GM15510 (cell line): ENCODE measurements around the gene ARRDC2.

Experiments
- POLR2A ChIP-seq: IDR thresholded peaks from 3 replicates; pipeline ENCODE4 v1.6.1; 2011; ENCODE audit warnings: borderline replicate concordance; ENCODE audit not compliant: insufficient read length; ENCODE audit errors: extremely low read depth

Gene ARRDC2

GRCh38 chr19:17977488-17977887 lies 30.5 kb upstream of the ARRDC2 start:
- TF ChIP-seq POLR2A = no peak

GRCh38 chr19:17981611-17982010 lies 26.4 kb upstream of the ARRDC2 start:
- no peak for TF ChIP-seq POLR2A

- no peak for TF ChIP-seq POLR2A
These were observed 25.5 kb upstream of the ARRDC2 start for GRCh38 chr19:17982430-17982829.

GRCh38 chr19:17985037-17985818 lies 22.7 kb upstream of the ARRDC2 start:
- no peak for TF ChIP-seq POLR2A

- TF ChIP-seq POLR2A = no peak
These were observed 19.8 kb upstream of the ARRDC2 start for GRCh38 chr19:17988161-17988560.

- no peak for TF ChIP-seq POLR2A
These were observed 18.4 kb upstream of the ARRDC2 start for GRCh38 chr19:17989425-17990094.

- no peak for TF ChIP-seq POLR2A
These were observed 14.7 kb upstream of the ARRDC2 start for GRCh38 chr19:17993076-17993813.

- no peak for TF ChIP-seq POLR2A
These were observed 11.1 kb upstream of the ARRDC2 start for GRCh38 chr19:17996826-17997316.

GRCh38 chr19:17997969-17998826 lies 9.8 kb upstream of the ARRDC2 start:
- TF ChIP-seq POLR2A = no peak

- no peak for TF ChIP-seq POLR2A
These were observed 9.2 kb upstream of the ARRDC2 start for GRCh38 chr19:17998827-17999150.

- TF ChIP-seq POLR2A = no peak
These were observed 8.1 kb upstream of the ARRDC2 start for GRCh38 chr19:17999684-18000479.

GRCh38 chr19:18000480-18000914 lies 7.5 kb upstream of the ARRDC2 start:
- TF ChIP-seq POLR2A = no peak

- TF ChIP-seq POLR2A = peak; percentile 78
These were observed 6.8 kb upstream of the ARRDC2 start for GRCh38 chr19:18000915-18001776.
